ENCODE measurements around the gene PSMD9. TPM values are rescaled to one million over a fixed set of nuclear protein-coding genes. Genes with fewer than 3 reads are reported as not detected.
"Not testable (repeated sequence)": the region's sequence is repeated elsewhere in the genome, so short reads cannot be mapped to it uniquely, and the experiment has no call there.

PSMD9 gene
- total and polyA plus RNA-seq, 7 donors, result 28.5 to 108 (median 91.4) TPM

GRCh38 chr12:121857322-121858246 lies 31.0 kb upstream of the PSMD9 start:
- Histone ChIP-seq H3K4me1 (peaks cover 0 to 31% (median 27%) of the 10 kb centered on the region in 4 donors), H3K27ac (peak overlapping the region; percentile 85 to 94 (median 88)), H3K27me3 (no peaks in the 10 kb centered on the region), H3K4me3 (no peak overlapping the region), H3K9me3 (no peaks in the 10 kb centered on the region), H3K36me3 (no peaks in the 10 kb centered on the region)
- whole genome bisulfite sequencing, 2 donors, result 85 to 88% methylated on average over 11 of the region's 11 CpGs
- no peak for DNase-seq
- intact Hi-C loops (cut with DNase I), result no loop called here
- TF ChIP-seq EP300 (IDR thresholded peaks at IDR 0.05) (no peak), POLR2A (IDR thresholded peaks at IDR 0.05) (no peak), POLR2AphosphoS5 (IDR thresholded peaks at IDR 0.05) (no peak), CTCF (IDR thresholded peaks at IDR 0.05) (no peak)

- Histone ChIP-seq H3K4me3 (no peak overlapping the region), H3K27ac (peak overlapping the region; percentile 85 to 94 (median 88)), H3K27me3 (no peaks in the 10 kb centered on the region), H3K9me3 (no peaks in the 10 kb centered on the region), H3K36me3 (no peaks in the 10 kb centered on the region), H3K4me1 (peaks cover 0 to 31% (median 27%) of the 10 kb centered on the region in 4 donors)
- no peak for DNase-seq
- 90 to 91% methylated on average over 10 of the region's 10 CpGs for WGBS, 2 donors
- no peak for TF ChIP-seq POLR2AphosphoS5 (IDR thresholded peaks at IDR 0.05)
- no peak for TF ChIP-seq EP300 (IDR thresholded peaks at IDR 0.05)
- TF ChIP-seq POLR2A (IDR thresholded peaks at IDR 0.05), result no peak
- TF ChIP-seq CTCF (IDR thresholded peaks at IDR 0.05), result no peak
- intact Hi-C loops (cut with DNase I), result no loop called here
These were observed 30.3 kb upstream of the PSMD9 start for GRCh38 chr12:121858318-121858661.

GRCh38 chr12:121858662-121859572 lies 29.7 kb upstream of the PSMD9 start, which contains the start of gene HPD:
Gene HPD (minus strand): TSS chr12:121858859. CDS start chr12:121858823, 36 bp downstream.
- Histone ChIP-seq H3K27me3 (no peaks in the 10 kb centered on the region), H3K4me3 (no peak within 1 kb of the TSS), H3K9me3 (no peaks in the 10 kb centered on the region), H3K4me1 (peaks cover 0 to 31% (median 27%) of the 10 kb centered on the region in 4 donors), H3K27ac (peak within 1 kb of the TSS; percentile 85 to 94 (median 88)), H3K36me3 (no peaks in the 10 kb centered on the region)
- intact Hi-C loops (cut with DNase I), result no loop called here
- 75 to 77% methylated on average over 16 of the region's 16 CpGs for WGBS, 2 donors
- peak; percentile 92 for DNase-seq
- TF ChIP-seq POLR2AphosphoS5 (IDR thresholded peaks at IDR 0.05) (peak; percentile 47 to 76 (median 75)), EP300 (IDR thresholded peaks at IDR 0.05) (peak in 1 of 4 donors; percentile 31), CTCF (IDR thresholded peaks at IDR 0.05) (no peak), POLR2A (IDR thresholded peaks at IDR 0.05) (no peak)

GRCh38 chr12:121860257-121860656 lies 28.3 kb upstream of the PSMD9 start:
- intact Hi-C loops (cut with DNase I), result no loop called here
- Histone ChIP-seq H3K27ac (peak overlapping the region; percentile 85 to 94 (median 88)), H3K4me3 (no peak overlapping the region), H3K4me1 (peaks cover 0 to 31% (median 27%) of the 10 kb centered on the region in 4 donors), H3K36me3 (no peaks in the 10 kb centered on the region), H3K27me3 (no peaks in the 10 kb centered on the region), H3K9me3 (no peaks in the 10 kb centered on the region)
- 89 to 95% methylated on average over 1 of the region's 1 CpG for WGBS, 2 donors
- no peak for DNase-seq
- TF ChIP-seq POLR2A (IDR thresholded peaks at IDR 0.05) (no peak), POLR2AphosphoS5 (IDR thresholded peaks at IDR 0.05) (no peak), CTCF (IDR thresholded peaks at IDR 0.05) (no peak), EP300 (IDR thresholded peaks at IDR 0.05) (no peak)

- WGBS, 2 donors, result 95 to 96% methylated on average over 4 of the region's 4 CpGs
- Histone ChIP-seq H3K4me1 (peaks cover 0 to 31% (median 27%) of the 10 kb centered on the region in 4 donors), H3K27ac (peak overlapping the region in 2 of 4 donors; percentile 23 to 94)
- DNase-seq; H3K27me3 ChIP-seq; H3K4me3 ChIP-seq; H3K9me3 ChIP-seq; H3K36me3 ChIP-seq; intact Hi-C loops (cut with DNase I): not testable (repeated sequence)
These were observed 27.9 kb upstream of the PSMD9 start for GRCh38 chr12:121860699-121861098.
